Gastrocnemius medialis (tissue), 4 donors: ENCODE measurements around the gene GALNT14.

Experiments used
- POLR2A ChIP-seq, 2 donors: fragments of 450-650 bp; IDR thresholded peaks; one replicate each; pipeline ENCODE4 v1.6.1; 2017; ENCODE audit warnings: antibody characterized with exemption in 2 of 2, mild to moderate bottlenecking in 2 of 2, moderate library complexity in 2 of 2
- TF ChIP-seq, protein P1 (sequence below), 5 experiments: fragments of 450-650 bp in 3 of 5; fragments of 200-600 bp in 2 of 5; sonication (generic) in 2 of 5; IDR thresholded peaks in 4 of 5; conservative IDR thresholded peaks in 1 of 5; 1 replicate in 4 of 5; 2 replicates in 1 of 5; pipeline ENCODE4 v1.5.1; 2016 to 2019; ENCODE audit warnings: antibody characterized with exemption in 5 of 5, mild to moderate bottlenecking in 3 of 5, moderate library complexity in 3 of 5

DNA sequence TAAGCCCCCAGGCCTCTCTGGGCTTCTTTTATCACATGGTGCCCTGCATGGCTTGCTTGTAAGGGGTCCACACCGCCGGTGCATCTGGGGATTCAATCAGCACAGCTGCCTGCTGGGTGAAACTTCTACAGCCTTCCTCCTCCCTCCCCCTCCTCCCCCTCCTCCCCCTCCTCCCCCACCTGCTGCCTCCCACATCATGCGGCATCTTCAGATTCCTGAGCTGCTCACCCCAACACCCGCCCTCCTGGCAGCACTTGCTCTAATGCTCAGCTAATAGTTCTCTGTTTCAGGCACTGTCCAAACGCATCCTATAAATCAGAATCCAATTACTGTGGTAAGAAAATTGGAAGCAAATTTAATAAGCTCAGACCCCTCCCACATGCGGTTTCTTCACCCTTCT is 150.7 kb downstream of the GALNT14 start:
- TF ChIP-seq, protein P1, sequence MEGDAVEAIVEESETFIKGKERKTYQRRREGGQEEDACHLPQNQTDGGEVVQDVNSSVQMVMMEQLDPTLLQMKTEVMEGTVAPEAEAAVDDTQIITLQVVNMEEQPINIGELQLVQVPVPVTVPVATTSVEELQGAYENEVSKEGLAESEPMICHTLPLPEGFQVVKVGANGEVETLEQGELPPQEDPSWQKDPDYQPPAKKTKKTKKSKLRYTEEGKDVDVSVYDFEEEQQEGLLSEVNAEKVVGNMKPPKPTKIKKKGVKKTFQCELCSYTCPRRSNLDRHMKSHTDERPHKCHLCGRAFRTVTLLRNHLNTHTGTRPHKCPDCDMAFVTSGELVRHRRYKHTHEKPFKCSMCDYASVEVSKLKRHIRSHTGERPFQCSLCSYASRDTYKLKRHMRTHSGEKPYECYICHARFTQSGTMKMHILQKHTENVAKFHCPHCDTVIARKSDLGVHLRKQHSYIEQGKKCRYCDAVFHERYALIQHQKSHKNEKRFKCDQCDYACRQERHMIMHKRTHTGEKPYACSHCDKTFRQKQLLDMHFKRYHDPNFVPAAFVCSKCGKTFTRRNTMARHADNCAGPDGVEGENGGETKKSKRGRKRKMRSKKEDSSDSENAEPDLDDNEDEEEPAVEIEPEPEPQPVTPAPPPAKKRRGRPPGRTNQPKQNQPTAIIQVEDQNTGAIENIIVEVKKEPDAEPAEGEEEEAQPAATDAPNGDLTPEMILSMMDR (IDR thresholded peaks at IDR 0.05 in 4 of 5, conservative IDR thresholded peaks at IDR 0.05 in 1 of 5) = no peak
- TF ChIP-seq POLR2A (IDR thresholded peaks at IDR 0.05) = no peak
